ENCODE results near the gene COL25A1.

DNA sequence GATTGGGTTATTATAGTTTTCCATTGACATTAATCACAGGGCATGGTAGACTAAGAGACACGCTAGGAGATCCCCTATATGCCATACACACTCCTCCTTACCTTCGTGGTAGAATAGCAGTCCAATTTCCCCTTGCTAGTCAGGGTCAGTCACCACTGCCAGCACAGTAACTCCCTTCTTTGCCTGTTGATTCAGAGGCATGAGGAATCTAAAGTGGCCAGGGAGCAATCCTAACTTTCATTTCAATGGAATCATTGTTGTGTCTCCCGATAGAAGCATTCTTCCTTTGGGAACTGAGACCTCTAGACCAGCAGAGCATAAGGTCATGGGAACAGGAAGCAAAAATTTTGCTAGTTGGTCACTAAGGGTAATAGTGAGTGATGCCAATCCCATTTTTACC is 51.1 kb downstream of the COL25A1 start:
- TF ChIP-seq, protein P1, sequence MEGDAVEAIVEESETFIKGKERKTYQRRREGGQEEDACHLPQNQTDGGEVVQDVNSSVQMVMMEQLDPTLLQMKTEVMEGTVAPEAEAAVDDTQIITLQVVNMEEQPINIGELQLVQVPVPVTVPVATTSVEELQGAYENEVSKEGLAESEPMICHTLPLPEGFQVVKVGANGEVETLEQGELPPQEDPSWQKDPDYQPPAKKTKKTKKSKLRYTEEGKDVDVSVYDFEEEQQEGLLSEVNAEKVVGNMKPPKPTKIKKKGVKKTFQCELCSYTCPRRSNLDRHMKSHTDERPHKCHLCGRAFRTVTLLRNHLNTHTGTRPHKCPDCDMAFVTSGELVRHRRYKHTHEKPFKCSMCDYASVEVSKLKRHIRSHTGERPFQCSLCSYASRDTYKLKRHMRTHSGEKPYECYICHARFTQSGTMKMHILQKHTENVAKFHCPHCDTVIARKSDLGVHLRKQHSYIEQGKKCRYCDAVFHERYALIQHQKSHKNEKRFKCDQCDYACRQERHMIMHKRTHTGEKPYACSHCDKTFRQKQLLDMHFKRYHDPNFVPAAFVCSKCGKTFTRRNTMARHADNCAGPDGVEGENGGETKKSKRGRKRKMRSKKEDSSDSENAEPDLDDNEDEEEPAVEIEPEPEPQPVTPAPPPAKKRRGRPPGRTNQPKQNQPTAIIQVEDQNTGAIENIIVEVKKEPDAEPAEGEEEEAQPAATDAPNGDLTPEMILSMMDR (IDR thresholded peaks at IDR 0.05; ENCODE audit: insufficient read depth, low read depth, low read length): no peak
- no peak for TF ChIP-seq EZH2 (IDR thresholded peaks at IDR 0.05; ENCODE audit: insufficient read depth, low read length)

Measured in astrocyte (in vitro differentiated cells and primary cell).